OCI-LY3 (cell line): Measurements from ENCODE around the gene TRMT1.

Source experiments
- H2AFZ ChIP-seq: fragments of 200-600, 300-600 bp; shearing (Covaris generic); 2 replicates; pipeline ENCODE4 v1.6.0; 2014; ENCODE audit warnings: antibody characterized with exemption, low read depth, low read length
- H3K27ac ChIP-seq: fragments of 200-600, 300-600 bp; sonication (generic); 2 replicates; pipeline ENCODE4 v1.5.1; 2014; ENCODE audit warnings: mild to moderate bottlenecking, low read length, moderate library complexity, mixed read lengths
- H3K27me3 ChIP-seq: fragments of 200-600, 300-600 bp; sonication (generic); 2 replicates; pipeline ENCODE4 v1.6.1; 2014; ENCODE audit warnings: low read depth, low read length, mixed read lengths
- H3K36me3 ChIP-seq: fragments of 200-600, 300-600 bp; sonication (generic); replicated peaks from 2 replicates; pipeline ENCODE3; 2014; ENCODE audit warnings: low read depth, low read length, mixed read lengths
- H3K4me1 ChIP-seq: fragments of 300-600, 200-600 bp; sonication (generic); 2 replicates; pipeline ENCODE4 v1.6.1; 2014; ENCODE audit warnings: low read length, mixed read lengths
- H3K4me2 ChIP-seq: fragments of 200-600, 300-600 bp; sonication (generic); 2 replicates; pipeline ENCODE4 v1.6.1; 2014; ENCODE audit warnings: low read length, mixed read lengths
- H3K4me3 ChIP-seq: fragments of 300-600, 200-600 bp; sonication (generic); 2 replicates; pipeline ENCODE4 v1.5.1; 2014; ENCODE audit warnings: antibody characterized with exemption, mild to moderate bottlenecking, low read length, moderate library complexity
- H3K79me2 ChIP-seq: fragments of 300-600, 200-600 bp; shearing (Covaris generic); 2 replicates; pipeline ENCODE4 v1.6.1; 2014; ENCODE audit warnings: mild to moderate bottlenecking, low read length, mixed read lengths
- H3K9ac ChIP-seq: fragments of 300-600, 200-600 bp; shearing (Covaris generic); 2 replicates; pipeline ENCODE4 v1.6.0; 2014; ENCODE audit warnings: mild to moderate bottlenecking, low read length, moderate library complexity
- H3K9me3 ChIP-seq: fragments of 200-600, 300-600 bp; shearing (Covaris generic); 2 replicates; pipeline ENCODE4 v1.6.1; 2014; ENCODE audit warnings: low read length, mixed read lengths; ENCODE audit not compliant: insufficient read depth
- H4K20me1 ChIP-seq: fragments of 200-600, 300-600 bp; sonication (generic); 2 replicates; pipeline ENCODE4 v1.6.1; 2016; ENCODE audit warnings: low read length, mixed read lengths; ENCODE audit not compliant: insufficient read depth
- EZH2phosphoT487 ChIP-seq: fragments of 200-600 bp; shearing (Covaris generic); IDR thresholded peaks from 2 replicates; pipeline ENCODE4 v1.6.1; 2018; ENCODE audit warnings: antibody characterized with exemption, mixed run types, low read depth
- TF ChIP-seq, protein P1 (sequence below): fragments of 200-600, 300-600 bp; sonication (generic); IDR thresholded peaks from 2 replicates; pipeline ENCODE4 v1.5.1; 2014; ENCODE audit warnings: antibody characterized with exemption, low read length, low read depth

Gene TRMT1

DNA sequence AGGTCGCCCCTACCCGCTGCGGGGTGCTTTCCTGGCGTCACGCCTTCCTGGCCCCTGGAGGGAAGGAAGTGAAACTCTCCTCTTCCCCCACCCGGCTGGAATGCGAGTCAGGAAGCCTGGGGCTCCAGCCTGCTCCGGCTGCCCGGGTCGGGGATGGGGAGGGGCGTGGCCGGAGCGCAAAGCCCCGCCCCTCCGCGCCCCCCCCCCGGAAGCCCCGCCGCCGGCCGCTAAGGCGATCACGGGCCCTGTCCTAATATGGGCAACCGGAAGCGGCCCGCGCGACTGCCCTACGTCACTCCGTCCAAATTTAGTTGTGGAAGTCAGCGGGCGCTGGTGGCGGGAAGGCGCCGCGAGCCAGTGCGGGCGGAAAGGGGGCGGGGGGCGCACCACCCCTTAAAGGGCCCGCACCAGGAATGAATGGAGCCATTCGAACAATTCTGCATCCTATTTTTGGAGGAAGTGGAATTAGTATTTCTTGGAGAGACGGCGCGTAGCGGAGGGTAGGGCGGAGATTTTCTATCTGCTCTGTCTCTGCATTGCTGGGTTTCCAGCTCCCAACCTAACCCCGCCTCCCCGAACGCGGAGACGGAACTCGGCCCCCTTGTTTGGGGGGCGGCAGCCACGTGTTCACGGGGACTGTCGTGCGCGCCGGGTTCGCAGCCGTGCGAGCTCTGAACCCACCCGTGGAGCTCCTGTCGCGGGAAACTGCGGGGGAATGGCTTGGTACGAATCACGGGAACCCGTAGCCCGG lies 35.2 kb upstream of the TRMT1 start:
- peak overlapping the region; percentile 97 for H3K9ac ChIP-seq
- peaks cover 28% of the 10 kb centered on the region for H3K79me2 ChIP-seq
- peak overlapping the region; percentile 94 for H3K4me2 ChIP-seq
- peak overlapping the region; percentile 69 for H3K27ac ChIP-seq
- H3K4me1 ChIP-seq, result peaks cover 47% of the 10 kb centered on the region
- no peak for TF ChIP-seq EZH2phosphoT487
- TF ChIP-seq, protein P1, sequence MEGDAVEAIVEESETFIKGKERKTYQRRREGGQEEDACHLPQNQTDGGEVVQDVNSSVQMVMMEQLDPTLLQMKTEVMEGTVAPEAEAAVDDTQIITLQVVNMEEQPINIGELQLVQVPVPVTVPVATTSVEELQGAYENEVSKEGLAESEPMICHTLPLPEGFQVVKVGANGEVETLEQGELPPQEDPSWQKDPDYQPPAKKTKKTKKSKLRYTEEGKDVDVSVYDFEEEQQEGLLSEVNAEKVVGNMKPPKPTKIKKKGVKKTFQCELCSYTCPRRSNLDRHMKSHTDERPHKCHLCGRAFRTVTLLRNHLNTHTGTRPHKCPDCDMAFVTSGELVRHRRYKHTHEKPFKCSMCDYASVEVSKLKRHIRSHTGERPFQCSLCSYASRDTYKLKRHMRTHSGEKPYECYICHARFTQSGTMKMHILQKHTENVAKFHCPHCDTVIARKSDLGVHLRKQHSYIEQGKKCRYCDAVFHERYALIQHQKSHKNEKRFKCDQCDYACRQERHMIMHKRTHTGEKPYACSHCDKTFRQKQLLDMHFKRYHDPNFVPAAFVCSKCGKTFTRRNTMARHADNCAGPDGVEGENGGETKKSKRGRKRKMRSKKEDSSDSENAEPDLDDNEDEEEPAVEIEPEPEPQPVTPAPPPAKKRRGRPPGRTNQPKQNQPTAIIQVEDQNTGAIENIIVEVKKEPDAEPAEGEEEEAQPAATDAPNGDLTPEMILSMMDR, result no peak
- H3K9me3 ChIP-seq, result no peaks in the 10 kb centered on the region
- H3K27me3 ChIP-seq, result no peaks in the 10 kb centered on the region
- H4K20me1 ChIP-seq, result no peaks in the 10 kb centered on the region
- peak overlapping the region; percentile 89 for H3K4me3 ChIP-seq
- H3K36me3 ChIP-seq, result peaks cover 14% of the 10 kb centered on the region
- peak overlapping the region; percentile 1; the same call in 1 of the 2 replicates for H2AFZ ChIP-seq

DNA sequence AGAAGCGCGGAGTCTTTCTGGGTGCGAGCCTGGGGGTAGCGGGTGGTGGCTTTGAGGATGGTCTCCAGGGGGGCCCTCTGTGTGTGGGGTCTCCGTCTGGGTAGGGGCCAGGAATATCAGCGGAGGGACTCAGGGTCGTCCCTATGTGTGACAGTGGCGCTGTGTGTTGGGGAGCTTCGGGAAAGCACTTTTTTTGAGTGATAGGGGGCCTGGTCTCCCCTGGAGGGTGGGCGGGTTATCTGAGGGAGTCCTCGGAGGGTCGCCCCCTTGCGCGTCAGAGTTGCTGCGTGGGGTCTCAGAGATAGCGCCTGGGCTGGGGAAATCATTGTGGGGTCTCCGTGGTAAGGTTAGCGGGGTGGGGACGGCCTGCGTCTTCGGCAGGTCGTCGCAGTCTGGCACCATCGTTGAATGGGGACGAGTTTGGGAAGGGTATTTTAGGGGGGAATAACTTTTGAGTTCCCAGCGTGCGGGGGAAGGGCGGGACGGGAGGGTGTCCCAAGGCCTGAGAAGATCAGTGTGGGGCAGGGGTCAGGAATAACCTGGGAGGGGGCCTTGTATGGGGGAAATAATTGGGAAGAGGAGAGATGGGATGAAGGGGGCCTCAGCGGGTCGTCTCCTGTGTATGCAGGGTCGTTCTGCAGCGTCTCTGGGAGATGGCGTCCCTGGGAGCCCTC lies 34.5 kb upstream of the TRMT1 start:
- Histone ChIP-seq H4K20me1 (no peaks in the 10 kb centered on the region), H3K4me3 (peak overlapping the region; percentile 89), H3K27ac (peak overlapping the region; percentile 69), H3K79me2 (peaks cover 28% of the 10 kb centered on the region), H2AFZ (peak overlapping the region; percentile 37; the same call in 1 of the 2 replicates), H3K36me3 (peaks cover 14% of the 10 kb centered on the region), H3K9ac (peak overlapping the region; percentile 97), H3K4me1 (peaks cover 40% of the 10 kb centered on the region), H3K27me3 (no peaks in the 10 kb centered on the region), H3K9me3 (no peaks in the 10 kb centered on the region), H3K4me2 (peak overlapping the region; percentile 78)
- TF ChIP-seq, protein P1, result no peak
- TF ChIP-seq EZH2phosphoT487, result no peak

DNA sequence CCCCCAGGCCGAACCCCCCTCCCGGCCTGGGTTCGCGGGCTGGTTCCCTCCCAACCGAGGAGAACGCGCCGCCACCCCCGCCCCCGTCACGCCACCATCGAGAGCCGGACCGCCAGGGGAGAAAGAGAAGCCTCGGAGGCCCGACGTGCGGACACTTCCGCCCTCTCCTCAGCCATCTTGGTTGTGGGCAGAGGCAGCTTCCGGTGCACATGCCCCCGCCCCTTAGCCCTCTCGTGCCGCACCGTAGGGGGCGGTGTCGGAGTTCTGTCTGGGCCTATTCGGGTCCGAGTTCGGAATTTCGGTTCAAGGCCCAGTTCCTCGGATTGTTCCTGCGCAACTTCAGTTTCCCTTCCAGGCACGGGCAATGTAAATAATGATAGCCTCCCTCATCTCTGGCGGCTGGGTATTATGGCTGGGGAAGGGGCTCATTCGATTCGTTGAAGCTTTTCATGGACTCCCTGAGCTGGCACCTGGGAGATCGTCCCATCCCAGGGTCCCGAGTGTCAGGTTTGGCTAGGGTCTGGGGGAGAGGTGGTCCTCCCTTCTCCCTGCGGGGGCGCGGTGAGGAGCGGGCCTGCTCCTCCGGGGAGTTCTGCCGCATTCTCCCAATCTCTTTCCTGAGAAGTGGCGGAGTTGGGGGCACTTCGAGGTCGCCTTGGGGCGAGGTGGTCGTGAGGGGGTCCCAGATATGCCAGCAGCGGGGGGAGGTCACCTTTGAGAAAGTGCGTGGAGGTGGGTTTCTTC lies 33.8 kb upstream of the TRMT1 start, which contains the start of the genes IER2 and STX10:
Gene IER2 (plus strand): TSS at position 225 of the 744 bp plus-strand sequence. CDS start 2,776 bp downstream, outside the sequence.
Gene STX10 (minus strand): TSS at position 189 of the 744 bp plus-strand sequence. CDS start 202 bp downstream, outside the sequence.
- Histone ChIP-seq H3K4me3 (peak within 1 kb of the TSS; percentile 89), H3K27me3 (no peaks in the 10 kb centered on the region), H3K27ac (peak within 1 kb of the TSS; percentile 69), H3K4me2 (peak within 1 kb of the TSS; percentile 82), H3K4me1 (peaks cover 33% of the 10 kb centered on the region), H3K79me2 (peaks cover 28% of the 10 kb centered on the region), H3K9ac (peak within 1 kb of the TSS; percentile 97), H3K9me3 (no peaks in the 10 kb centered on the region), H3K36me3 (peaks cover 14% of the 10 kb centered on the region), H2AFZ (peak within 1 kb of the TSS; percentile 62; the same call in 1 of the 2 replicates), H4K20me1 (no peaks in the 10 kb centered on the region)
- TF ChIP-seq, protein P1, result peak; percentile 64
- TF ChIP-seq EZH2phosphoT487, result no peak
